ENCODE data around the gene MYRF.

The MYRF gene

DNA sequence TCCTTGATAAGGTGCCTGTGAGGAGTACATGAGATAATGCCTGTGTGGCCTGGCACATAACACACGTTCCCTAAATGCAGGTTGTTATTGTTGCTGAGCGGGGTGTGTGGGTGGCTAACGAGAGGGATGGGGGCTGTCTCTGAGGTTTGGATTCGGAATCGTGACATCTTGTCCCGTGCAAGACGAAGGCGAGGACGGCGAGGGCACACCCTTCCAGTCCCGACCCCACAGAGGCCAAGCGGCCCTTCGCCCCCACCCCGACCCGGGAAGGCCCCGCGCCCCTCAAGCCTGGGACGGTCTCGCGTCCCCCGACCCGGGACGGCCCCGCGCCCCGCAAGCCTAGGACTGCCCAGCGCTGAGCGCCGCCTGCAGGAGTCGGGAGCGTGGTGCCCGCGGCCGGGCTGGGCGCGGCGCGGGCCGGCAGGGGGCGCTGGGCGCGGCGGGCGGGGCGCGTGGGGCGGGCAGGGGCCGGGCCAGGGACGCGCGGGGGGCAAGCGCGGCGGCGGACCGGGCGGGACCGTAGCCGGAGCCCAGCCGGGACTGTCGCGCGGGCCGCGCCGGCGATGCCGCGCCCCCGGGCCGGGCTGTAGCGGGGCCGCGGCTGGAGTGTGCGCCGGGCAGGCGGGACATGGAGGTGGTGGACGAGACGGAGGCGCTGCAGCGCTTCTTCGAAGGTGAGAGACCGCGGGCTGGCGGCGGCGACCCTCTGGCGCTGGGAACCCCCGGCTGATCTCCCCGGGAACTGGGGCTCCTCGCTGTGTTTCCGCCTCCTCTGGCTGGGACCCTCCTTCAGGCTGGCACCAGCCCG lies at the start of gene MYRF:
TSS of gene MYRF (plus strand) at position 520 of the 808 bp plus-strand sequence. CDS start at position 629, 109 bp downstream.
- H3K4me3 ChIP-seq (ENCODE audit: low read depth, low read length), result peak within 1 kb of the TSS; percentile 45

GRCh38 chr11:61702701-61703312 lies 49.6 kb upstream of the MYRF start:
- H3K4me3 ChIP-seq (ENCODE audit: low read depth, low read length), result no peak overlapping the region

DNA sequence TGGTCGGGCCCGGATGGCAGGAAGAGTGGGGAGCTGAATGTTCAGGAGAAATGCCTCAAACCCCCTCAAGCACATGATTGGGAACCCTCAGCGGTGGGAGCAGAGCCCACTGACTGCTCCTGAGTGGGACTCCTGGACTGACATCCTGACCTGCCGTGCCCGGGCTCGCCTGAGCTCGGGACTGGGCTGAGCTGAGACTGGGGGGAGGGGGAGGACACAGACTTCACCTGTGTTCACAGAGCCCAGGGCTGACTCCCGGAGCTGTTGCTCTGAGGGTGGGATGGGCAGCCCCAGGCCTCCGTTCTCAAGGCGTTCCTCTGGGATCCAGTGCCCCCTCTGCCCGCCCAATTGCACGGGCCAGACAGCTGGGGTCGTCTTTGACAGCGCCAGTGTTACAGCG lies 47.6 kb upstream of the MYRF start:
- no peak overlapping the region for H3K4me3 ChIP-seq (ENCODE audit: low read depth, low read length)

GRCh38 chr11:61706452-61707400 lies 45.7 kb upstream of the MYRF start:
- H3K4me3 ChIP-seq (ENCODE audit: low read depth, low read length), result no peak overlapping the region

- H3K4me3 ChIP-seq (ENCODE audit: low read depth, low read length), result no peak overlapping the region
These were observed 44.9 kb upstream of the MYRF start for GRCh38 chr11:61707574-61707973.

- H3K4me3 ChIP-seq (ENCODE audit: low read depth, low read length), result no peak overlapping the region
These were observed 43.3 kb upstream of the MYRF start for GRCh38 chr11:61709110-61709509.

DNA sequence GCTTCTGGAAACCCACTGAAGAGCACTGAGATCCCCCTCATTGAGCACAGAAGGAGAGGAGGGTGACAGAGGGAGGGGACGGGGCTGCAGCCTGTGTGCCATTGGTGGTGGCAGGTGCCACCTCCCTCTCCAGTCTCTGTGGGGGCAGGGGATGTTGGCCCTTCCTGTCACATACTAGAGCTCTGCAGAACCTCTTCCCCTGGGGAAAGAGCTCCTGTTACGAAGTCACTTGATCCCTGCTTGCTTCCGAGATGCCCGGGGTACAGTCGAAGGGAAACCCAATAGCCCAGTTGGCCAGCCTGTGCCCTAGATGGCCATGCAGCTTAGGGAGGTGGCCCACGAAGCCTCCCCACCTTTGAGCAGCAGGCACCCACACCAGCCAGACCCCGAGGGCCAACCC lies 42.9 kb upstream of the MYRF start:
- no peak overlapping the region for H3K4me3 ChIP-seq (ENCODE audit: low read depth, low read length)

DNA sequence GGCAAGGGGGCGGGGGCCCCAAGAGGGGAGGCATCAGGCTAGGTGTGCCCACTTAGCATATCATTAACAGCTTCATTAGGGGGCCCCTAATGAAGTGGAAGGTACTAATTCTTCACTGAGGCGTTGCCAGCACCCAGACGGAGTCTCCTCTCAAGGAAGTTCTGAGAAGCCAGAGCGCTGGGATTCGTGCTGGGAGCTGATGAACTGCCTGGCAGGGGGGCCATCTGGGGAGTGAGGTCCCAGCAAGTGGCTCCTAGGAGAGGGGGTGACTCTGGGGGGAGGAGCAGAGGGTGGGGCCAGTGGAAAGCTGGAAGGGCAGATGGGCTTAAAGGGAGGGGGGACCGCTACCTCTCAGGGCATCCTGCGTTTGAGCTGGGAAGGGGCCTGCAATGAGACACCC lies 42.4 kb upstream of the MYRF start:
- no peak overlapping the region for H3K4me3 ChIP-seq (ENCODE audit: low read depth, low read length)

DNA sequence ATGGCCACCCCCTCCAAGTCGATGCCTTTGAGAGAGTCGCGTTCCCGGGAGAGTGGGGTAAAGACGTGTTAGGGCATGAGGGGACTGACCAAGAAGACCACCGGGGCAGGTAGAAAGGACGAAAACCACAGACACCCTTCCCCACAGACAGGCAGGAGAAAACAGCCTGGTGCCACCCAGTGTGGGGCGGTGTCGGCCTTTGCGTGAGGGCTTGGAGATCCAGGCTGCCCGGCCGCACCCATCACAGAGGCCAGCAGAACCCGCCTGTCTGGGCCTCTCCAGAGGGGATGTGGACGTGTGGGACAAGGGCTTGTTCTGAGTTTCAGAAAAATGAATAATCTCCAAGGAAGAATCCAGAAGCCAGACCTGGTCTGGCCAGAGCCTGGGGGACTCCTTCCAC lies 41.4 kb upstream of the MYRF start:
- H3K4me3 ChIP-seq (ENCODE audit: low read depth, low read length), result no peak overlapping the region

GRCh38 chr11:61711498-61711897 lies 40.9 kb upstream of the MYRF start:
- no peak overlapping the region for H3K4me3 ChIP-seq (ENCODE audit: low read depth, low read length)

GRCh38 chr11:61712314-61712713 lies 40.1 kb upstream of the MYRF start:
- no peak overlapping the region for H3K4me3 ChIP-seq (ENCODE audit: low read depth, low read length)

- no peak overlapping the region for H3K4me3 ChIP-seq (ENCODE audit: low read depth, low read length)
These were observed 39.6 kb upstream of the MYRF start for GRCh38 chr11:61712846-61713245.

GRCh38 chr11:61713464-61713863 lies 39.0 kb upstream of the MYRF start:
- no peak overlapping the region for H3K4me3 ChIP-seq (ENCODE audit: low read depth, low read length)

- no peak overlapping the region for H3K4me3 ChIP-seq (ENCODE audit: low read depth, low read length)
These were observed 38.5 kb upstream of the MYRF start for GRCh38 chr11:61713906-61714305.

GRCh38 chr11:61714316-61714715 lies 38.1 kb upstream of the MYRF start:
- no peak overlapping the region for H3K4me3 ChIP-seq (ENCODE audit: low read depth, low read length)

DNA sequence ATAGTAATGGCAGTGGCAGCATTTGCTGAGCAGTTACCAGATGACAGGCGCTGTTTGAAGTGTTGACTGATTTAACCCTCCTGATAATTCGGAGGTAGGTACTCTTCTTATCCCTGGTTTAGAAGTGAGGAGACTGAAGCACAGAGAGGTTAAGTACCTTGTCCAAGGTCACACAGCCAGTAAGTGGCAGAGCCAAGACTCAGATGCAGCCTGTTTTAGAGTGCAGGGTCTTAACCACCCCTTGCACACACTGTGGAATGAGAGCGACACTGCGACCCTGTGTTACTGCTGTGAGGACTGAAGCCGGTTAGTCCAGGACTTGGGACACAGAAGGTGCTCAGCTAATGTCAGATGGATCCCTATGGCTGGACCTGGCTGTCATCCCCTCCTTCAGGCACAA lies 37.5 kb upstream of the MYRF start:
- H3K4me3 ChIP-seq (ENCODE audit: low read depth, low read length), result no peak overlapping the region

DNA sequence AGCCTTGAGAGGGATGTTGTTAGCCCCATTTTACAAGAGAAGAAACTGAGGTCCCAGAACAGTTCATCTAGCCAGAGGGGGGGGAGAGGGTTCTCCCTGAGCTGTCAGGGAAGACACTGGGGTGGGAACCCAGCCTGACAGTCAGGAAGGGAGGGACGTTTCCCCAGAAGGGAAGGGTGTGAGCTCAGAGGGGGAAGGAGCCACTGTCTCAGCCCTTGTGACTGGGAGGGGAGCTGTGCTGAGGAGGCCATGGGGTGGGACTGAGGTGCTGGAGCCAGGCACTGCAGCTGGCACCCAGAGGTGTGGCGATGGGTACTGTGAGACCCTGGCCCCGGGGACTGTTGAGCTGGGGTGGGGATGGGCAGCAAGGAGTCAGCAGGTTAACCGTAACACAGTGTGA lies 36.6 kb upstream of the MYRF start:
- H3K4me3 ChIP-seq (ENCODE audit: low read depth, low read length), result no peak overlapping the region

DNA sequence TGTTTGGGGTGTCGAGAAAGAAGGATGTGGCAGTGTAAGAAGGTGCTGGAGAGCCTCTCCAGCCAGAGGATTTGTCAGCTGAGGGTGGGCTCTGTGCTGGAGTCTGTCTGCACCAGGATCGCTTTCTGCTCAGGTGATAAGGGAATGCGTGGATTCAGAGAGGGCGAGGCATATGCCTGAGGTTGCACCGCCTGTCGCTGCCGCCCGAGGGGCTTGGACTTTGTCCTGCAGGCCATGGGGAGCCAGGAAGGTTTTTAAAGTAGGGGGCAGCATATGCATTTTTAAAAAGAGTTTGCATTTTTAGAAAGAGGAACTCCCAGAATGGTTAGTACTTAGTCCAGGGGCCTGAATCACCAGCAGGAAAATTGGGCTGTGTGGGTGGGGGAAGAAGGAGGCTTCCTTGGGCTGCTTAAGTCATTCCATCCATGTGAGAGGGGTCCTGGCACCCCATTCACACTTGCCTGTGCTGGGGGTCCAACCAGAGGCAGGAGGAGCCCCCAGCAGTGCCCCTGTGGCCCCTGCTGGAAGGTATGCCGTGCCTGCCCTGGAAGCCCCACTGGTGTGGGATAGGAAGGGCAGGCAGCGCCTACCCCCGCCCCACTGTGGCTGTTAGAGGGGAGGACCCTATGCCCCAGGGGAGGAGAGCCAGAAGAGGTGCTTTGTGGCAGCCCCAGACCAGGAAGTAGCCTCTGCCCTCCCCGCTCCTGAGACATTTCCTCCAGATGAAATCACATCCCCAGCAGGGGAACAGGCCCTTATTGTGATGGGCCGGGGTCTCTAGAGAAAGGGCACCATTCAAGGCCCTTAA lies 35.8 kb upstream of the MYRF start:
- H3K4me3 ChIP-seq (ENCODE audit: low read depth, low read length), result no peak overlapping the region

DNA sequence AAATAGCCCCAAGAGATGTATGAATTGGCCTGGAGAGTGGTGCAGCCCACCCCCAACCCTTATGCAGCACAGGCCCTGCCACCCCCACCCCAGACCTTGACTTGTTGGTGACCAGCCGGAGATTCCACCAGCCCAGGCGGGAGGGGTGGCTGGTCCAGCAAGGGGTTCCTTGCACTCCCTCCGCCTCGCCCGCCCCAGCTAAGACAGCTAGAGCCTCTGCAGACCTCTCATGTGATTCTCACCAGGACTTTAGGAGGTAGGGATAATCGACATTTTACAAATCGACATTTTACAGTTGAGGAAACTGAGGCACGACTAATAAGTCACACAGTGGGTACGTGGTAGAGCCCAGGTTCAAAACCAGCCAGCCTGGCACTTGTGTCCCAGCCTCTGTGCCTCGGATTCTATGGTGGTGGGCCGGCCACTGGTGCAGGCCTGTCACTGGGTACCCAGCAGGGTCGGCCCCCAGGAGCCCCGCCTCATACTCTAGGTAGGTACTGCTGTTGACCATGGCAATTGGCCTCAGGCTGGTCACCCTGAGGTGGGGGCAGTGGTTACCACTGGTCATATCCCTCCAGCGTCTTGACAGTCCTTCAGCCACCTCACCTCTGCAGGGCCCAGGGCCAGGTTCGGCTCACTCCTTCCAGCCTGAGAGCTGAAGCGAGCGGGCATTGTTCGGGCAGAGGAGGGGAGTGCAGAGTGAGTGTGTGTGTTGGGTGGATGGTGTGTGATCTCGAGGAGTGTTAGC lies 35.0 kb upstream of the MYRF start:
- no peak overlapping the region for H3K4me3 ChIP-seq (ENCODE audit: low read depth, low read length)

DNA sequence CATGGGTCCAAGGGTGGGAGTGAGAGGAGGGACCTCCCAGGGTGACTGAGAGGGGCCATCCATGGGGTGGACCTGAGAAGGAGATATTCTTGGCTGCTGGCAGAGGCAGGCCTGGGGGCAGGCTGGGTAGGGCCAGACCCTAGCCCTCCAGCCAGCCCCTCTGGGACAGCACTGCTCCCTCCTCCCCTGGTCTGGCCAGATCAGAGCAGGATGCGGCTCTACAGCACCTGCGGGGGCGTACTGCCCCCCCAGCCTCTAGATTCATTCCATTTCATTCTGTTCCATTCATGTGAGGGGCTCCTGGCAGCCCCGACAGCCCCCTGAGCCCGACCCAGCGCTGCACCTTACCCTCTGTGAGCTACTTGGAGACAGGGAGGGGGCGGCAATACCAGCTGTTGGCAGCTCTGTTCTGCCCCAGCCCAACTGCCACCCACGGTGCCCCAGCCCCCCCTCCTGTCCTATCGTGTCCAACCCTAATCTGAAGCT lies 34.3 kb upstream of the MYRF start:
- no peak overlapping the region for H3K4me3 ChIP-seq (ENCODE audit: low read depth, low read length)
